Mucosa of descending colon (tissue), 3 donors: ENCODE data around the gene JAM3. TPM values are rescaled to one million over a fixed set of nuclear protein-coding genes. Genes with fewer than 3 reads are reported as not detected.

Source experiments
- ATAC-seq: fragments of 200-7000 bp; cut with Tn5 transposase; one replicate; pipeline ENCODE4 v1.9.1; 2020; ENCODE audit warnings: mild to moderate bottlenecking, moderate library complexity
- DNase-seq, 3 donors: peaks; one replicate each; pipeline ENCODE4 v3.0.0-alpha.2; 2020
- H3K36me3 ChIP-seq: fragments of 200-600 bp; one replicate; pipeline ENCODE4 v1.8.0; 2021; ENCODE audit warnings: low read depth, mild to moderate bottlenecking
- H3K4me1 ChIP-seq: fragments of 200-600 bp; one replicate; pipeline ENCODE4 v1.8.0; 2021; ENCODE audit warnings: low read depth, mild to moderate bottlenecking
- H3K4me3 ChIP-seq: fragments of 200-600 bp; one replicate; pipeline ENCODE4 v1.8.0; 2021; ENCODE audit warnings: mild to moderate bottlenecking
- H3K9me3 ChIP-seq: fragments of 200-600 bp; one replicate; pipeline ENCODE4 v1.8.0; 2021; ENCODE audit warnings: mild to moderate bottlenecking
- CTCF ChIP-seq: fragments of 200-600 bp; IDR thresholded peaks from one replicate; pipeline ENCODE4 v1.8.0; 2022; ENCODE audit warnings: antibody characterized with exemption, mild to moderate bottlenecking
- intact Hi-C, 2 donors: fragments of 100-400 bp; cut with DNase I in 1 of 2; cut with micrococcal nuclease in 1 of 2; formaldehyde crosslinking; loops; one replicate each; pipeline versions ENCODE4 v1.11.0 to v1.11.1; 2022; cut with DNase I, micrococcal nuclease
- total RNA-seq, 3 donors: library from RNA; stranded (reverse); fragmentation: NEBNext Ultra II Directional in 2 of 3; extraction: Animal tissue kit (Norgen Biotek cat#: 25700) in 2 of 3; gene quantifications; one replicate each; pipeline versions ENCODE4 v1.2.1 to v1.2.4, GENCODE V29; 2021 to 2023
- donor health status: DM: no; HTN: no; CAD: no; lungs with moderate emphysema.
- donor health status: DM: no; HTN: no; CAD: no.
- donor health status: DM: no; HTN: yes; CAD: no.

The JAM3 gene
- total RNA-seq, 3 donors from 2014 or later: 5.4 to 62.7 (median 5.5) TPM

GRCh38 chr11:134149371-134149770, 80.5 kb downstream of the JAM3 start:
- Histone ChIP-seq H3K9me3 (no peaks in the 10 kb centered on the region), H3K4me3 (no peak overlapping the region), H3K36me3 (no peaks in the 10 kb centered on the region), H3K4me1 (no peaks in the 10 kb centered on the region)
- intact Hi-C loops: no loop called here
- ATAC-seq (no peak), DNase-seq (no peak)
- TF ChIP-seq CTCF: no peak

- Histone ChIP-seq H3K4me3 (no peak overlapping the region), H3K9me3 (no peaks in the 10 kb centered on the region), H3K4me1 (no peaks in the 10 kb centered on the region), H3K36me3 (no peaks in the 10 kb centered on the region)
- DNase-seq (no peak), ATAC-seq (no peak)
- no peak for TF ChIP-seq CTCF
- intact Hi-C loops: no loop called here
These were observed 81.5 kb downstream of the JAM3 start for GRCh38 chr11:134150195-134150903.

- no peak for TF ChIP-seq CTCF
- no peak for ATAC-seq
- no peak for DNase-seq
- Histone ChIP-seq H3K36me3 (no peaks in the 10 kb centered on the region), H3K4me1 (no peaks in the 10 kb centered on the region), H3K9me3 (no peaks in the 10 kb centered on the region), H3K4me3 (no peak overlapping the region)
- intact Hi-C loops: no loop called here
These were observed 82.3 kb downstream of the JAM3 start for GRCh38 chr11:134151083-134151747.

GRCh38 chr11:134152696-134153095, 83.8 kb downstream of the JAM3 start:
- H3K4me1 ChIP-seq: no peaks in the 10 kb centered on the region
- no peak for DNase-seq
- ATAC-seq: no peak
- TF ChIP-seq CTCF: no peak
- H3K9me3 ChIP-seq: no peaks in the 10 kb centered on the region
- no peaks in the 10 kb centered on the region for H3K36me3 ChIP-seq
- intact Hi-C loops: no loop called here
- no peak overlapping the region for H3K4me3 ChIP-seq

- TF ChIP-seq CTCF: no peak
These were observed 84.5 kb downstream of the JAM3 start for GRCh38 chr11:134153147-134153905.

More at GRCh38 chr11:134153147-134153905, 84.5 kb downstream of the JAM3 start:
- DNase-seq (no peak), ATAC-seq (no peak)
- no peaks in the 10 kb centered on the region for H3K4me1 ChIP-seq
- no peaks in the 10 kb centered on the region for H3K9me3 ChIP-seq
- intact Hi-C loops: no loop called here
- H3K36me3 ChIP-seq: no peaks in the 10 kb centered on the region
- H3K4me3 ChIP-seq: no peak overlapping the region
